Lower leg skin (tissue), 3 donors: Measurements from ENCODE around the gene PDGFA.

Experiments
- CTCF ChIP-seq, 3 donors: fragments of 450-650 bp; IDR thresholded peaks; one replicate each; pipeline ENCODE4 v1.5.1; 2016; ENCODE audit warnings: antibody characterized with exemption in 3 of 3, mild to moderate bottlenecking in 3 of 3, moderate library complexity in 2 of 3
- POLR2A ChIP-seq, 2 donors: fragments of 450-650 bp; IDR thresholded peaks; one replicate each; pipeline ENCODE4 v1.6.1; 2016 to 2017; ENCODE audit warnings: antibody characterized with exemption in 2 of 2, mild to moderate bottlenecking in 1 of 2, moderate library complexity in 1 of 2

DNA sequence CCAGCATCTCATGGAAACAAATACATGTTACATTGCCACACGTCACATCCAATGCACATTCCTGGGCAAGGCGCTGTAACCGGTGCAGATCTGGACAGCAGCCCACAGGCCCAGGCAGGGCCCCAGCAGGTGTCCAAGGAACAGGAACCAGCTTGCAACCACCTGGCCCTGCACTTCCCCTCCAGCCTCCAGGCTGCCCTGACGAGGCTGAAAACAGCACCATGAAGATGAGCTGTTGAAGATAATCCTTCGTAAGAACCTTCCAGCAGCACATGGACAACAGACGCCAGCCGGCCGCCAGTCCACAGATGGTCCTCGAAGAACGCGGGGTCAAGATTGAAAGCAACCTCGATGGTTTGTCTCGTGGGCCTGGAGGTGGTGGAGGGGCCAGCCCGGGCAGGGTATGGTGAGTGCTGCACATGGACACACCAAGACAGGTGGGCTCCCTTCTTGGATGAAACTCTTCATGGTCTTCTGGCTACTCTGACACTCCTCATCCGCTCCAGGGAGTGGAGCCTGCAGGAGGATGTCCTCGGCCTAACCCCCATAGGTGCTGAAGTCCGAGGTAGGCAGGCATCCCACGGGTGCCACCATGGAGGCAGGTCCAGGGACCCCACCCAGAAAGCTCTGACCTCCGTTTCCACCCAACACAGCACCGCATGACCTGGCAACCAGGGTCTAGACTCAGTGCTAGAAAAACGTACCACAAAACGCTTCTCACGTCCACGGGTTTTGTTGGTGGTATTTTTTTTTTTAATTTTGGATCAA is 22.9 kb downstream of the PDGFA start:
- TF ChIP-seq CTCF (IDR thresholded peaks at IDR 0.05) (no peak), POLR2A (IDR thresholded peaks at IDR 0.05) (no peak)
